Activated B cell treated with CpG ODN at 0.5 μM for 24 hours (primary cell): ENCODE results near the gene AKAP8L. TPM values are rescaled to one million over a fixed set of nuclear protein-coding genes. Genes with fewer than 3 reads are reported as not detected.

ENCODE experiments used
- ATAC-seq: fragments of 200-7000 bp; cut with Tn5 transposase; one replicate; pipeline ENCODE4 v1.10.0; 2021; ENCODE audit warnings: low read depth, mild to moderate bottlenecking, moderate library complexity
- CTCF ChIA-PET: fragments of 350-600 bp; sonication (Branson Sonifier 250); formaldehyde crosslinking; loops from one replicate; lab custom pipeline; 2021; ENCODE audit warnings: antibody characterized with exemption; lab: Charles Lee
- POLR2A ChIA-PET: fragments of 350-600 bp; sonication (Branson Sonifier 250); formaldehyde crosslinking; loops from one replicate; lab custom pipeline; 2021; ENCODE audit warnings: antibody characterized with exemption; lab: Charles Lee
- DNase-seq: peaks from one replicate; pipeline ENCODE4 v3.0.0; 2022
- H3K27ac Mint-ChIP-seq: one replicate; pipeline ENCODE4 v1.8.0; 2020; ENCODE audit warnings: mixed read lengths
- H3K27me3 Mint-ChIP-seq: one replicate; pipeline ENCODE4 v1.8.0; 2021; ENCODE audit warnings: mixed read lengths
- H3K36me3 Mint-ChIP-seq: one replicate; pipeline ENCODE4 v1.8.0; 2021; ENCODE audit warnings: low read depth, mixed read lengths
- H3K4me1 Mint-ChIP-seq: one replicate; pipeline ENCODE4 v1.8.0; 2021; ENCODE audit warnings: mixed read lengths
- H3K4me3 Mint-ChIP-seq: one replicate; pipeline ENCODE4 v1.8.0; 2020; ENCODE audit warnings: mild to moderate bottlenecking, mixed read lengths
- H3K9me3 Mint-ChIP-seq: one replicate; pipeline ENCODE4 v1.8.0; 2020; ENCODE audit warnings: mixed read lengths
- intact Hi-C: fragments of 100-400 bp; cut with micrococcal nuclease; formaldehyde crosslinking; loops from one replicate; pipeline ENCODE4 v1.15.1; 2024
- total RNA-seq: library from RNA; stranded (reverse); gene quantifications from 2 replicates; pipeline ENCODE4 v1.2.3, GENCODE V29; 2022
- TF ChIP-seq, protein P1 (sequence below): fragments of 200-600 bp; IDR thresholded peaks from one replicate; pipeline ENCODE4 v1.8.0; 2022; ENCODE audit warnings: antibody characterized with exemption, mild to moderate bottlenecking

Gene AKAP8L
- total RNA-seq, 1 donor from 2014 or later: 163 TPM

DNA sequence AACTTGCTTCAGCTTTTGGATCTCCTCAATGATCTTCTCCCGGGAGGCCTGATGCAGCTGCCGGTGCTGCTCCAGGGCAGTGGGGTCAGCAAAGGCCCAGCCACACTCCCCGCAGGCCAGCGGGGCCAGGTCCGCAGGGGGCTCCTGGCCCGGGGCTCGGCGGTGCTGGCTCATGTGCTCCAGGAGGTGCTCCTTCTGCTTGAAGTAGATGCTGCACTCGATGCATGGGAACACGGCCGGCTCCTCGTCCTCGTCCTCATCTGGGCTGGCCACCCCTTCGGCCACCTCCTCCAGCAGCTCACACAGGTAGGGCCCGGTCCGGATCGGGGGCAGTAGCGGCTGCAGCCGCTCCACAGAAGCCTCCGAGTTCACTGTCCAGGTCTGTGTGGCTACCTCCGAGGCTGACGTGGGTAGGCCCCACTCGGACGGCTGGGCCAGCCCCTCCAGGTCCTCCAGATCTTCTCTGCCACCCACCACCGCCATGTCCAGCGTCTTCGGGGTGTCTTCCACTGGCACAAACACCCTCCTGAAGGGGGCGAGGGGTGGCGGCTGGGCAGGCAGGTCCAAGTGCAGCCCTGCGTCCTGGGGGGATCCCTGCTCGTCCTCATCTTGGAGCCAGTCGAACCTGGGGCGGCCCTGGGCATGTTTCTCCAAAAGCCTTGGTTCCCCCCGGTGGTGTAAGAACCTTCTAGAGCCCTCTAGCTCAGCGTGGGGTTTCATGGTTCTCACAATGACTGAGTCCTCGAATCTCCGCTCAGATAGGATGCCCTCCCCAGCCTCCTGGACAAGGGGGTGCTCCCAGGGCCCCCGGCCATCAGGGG lies 21.2 kb upstream of the AKAP8L start:
- ATAC-seq (no peak), DNase-seq (no peak)
- Mint-ChIP-seq H3K4me3 (no peak overlapping the region), H3K27me3 (no peaks in the 10 kb centered on the region), H3K9me3 (no peaks in the 10 kb centered on the region), H3K36me3 (no peaks in the 10 kb centered on the region), H3K27ac (no peak overlapping the region), H3K4me1 (no peaks in the 10 kb centered on the region)
- POLR2A ChIA-PET: no interaction called here
- CTCF ChIA-PET: no interaction called here
- TF ChIP-seq, protein P1, sequence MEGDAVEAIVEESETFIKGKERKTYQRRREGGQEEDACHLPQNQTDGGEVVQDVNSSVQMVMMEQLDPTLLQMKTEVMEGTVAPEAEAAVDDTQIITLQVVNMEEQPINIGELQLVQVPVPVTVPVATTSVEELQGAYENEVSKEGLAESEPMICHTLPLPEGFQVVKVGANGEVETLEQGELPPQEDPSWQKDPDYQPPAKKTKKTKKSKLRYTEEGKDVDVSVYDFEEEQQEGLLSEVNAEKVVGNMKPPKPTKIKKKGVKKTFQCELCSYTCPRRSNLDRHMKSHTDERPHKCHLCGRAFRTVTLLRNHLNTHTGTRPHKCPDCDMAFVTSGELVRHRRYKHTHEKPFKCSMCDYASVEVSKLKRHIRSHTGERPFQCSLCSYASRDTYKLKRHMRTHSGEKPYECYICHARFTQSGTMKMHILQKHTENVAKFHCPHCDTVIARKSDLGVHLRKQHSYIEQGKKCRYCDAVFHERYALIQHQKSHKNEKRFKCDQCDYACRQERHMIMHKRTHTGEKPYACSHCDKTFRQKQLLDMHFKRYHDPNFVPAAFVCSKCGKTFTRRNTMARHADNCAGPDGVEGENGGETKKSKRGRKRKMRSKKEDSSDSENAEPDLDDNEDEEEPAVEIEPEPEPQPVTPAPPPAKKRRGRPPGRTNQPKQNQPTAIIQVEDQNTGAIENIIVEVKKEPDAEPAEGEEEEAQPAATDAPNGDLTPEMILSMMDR: no peak
- intact Hi-C loops: no loop called here

DNA sequence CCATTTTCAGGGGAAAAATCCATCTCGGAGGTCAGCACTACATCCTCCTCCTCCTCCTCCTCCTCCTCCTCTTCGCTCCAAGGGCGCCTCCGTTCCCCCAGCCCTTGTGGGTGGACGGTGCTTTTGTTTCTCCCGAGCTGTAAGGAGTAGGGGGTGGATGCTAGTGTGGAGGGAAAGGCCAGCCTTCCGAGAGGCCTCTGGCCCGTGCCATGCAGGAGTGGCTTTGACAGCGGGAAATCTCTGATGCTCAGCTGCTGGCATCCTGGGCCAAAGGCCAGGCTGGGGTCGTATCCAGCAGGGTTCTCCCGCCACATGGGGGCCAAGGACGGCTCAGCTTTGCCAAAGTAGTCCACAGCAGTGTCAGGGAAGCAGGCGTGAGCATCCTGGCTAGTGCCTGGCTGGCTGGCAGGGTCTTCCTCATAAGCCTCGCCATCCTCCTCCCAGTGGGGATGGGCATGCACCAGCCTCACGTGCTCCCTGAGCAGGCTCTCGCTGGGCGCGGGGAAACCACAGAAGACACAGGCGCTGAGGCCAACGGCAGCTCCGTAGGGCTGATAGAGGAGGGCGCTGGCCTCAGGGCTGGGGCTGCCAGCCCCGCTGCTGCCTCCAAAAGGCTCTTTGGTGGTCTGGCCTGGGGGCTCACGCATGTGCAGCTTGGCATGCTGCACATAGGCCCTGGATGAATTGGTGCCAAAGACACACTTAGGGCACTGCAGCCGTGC lies 20.5 kb upstream of the AKAP8L start:
- no peak overlapping the region for H3K4me3 Mint-ChIP-seq
- intact Hi-C loops: no loop called here
- ChIA-PET POLR2A (no interaction called here), CTCF (no interaction called here)
- H3K27ac Mint-ChIP-seq: no peak overlapping the region
- TF ChIP-seq, protein P1: no peak
- no peaks in the 10 kb centered on the region for H3K36me3 Mint-ChIP-seq
- H3K27me3 Mint-ChIP-seq: no peaks in the 10 kb centered on the region
- no peaks in the 10 kb centered on the region for H3K4me1 Mint-ChIP-seq
- DNase-seq: no peak
- no peaks in the 10 kb centered on the region for H3K9me3 Mint-ChIP-seq
- ATAC-seq: no peak

DNA sequence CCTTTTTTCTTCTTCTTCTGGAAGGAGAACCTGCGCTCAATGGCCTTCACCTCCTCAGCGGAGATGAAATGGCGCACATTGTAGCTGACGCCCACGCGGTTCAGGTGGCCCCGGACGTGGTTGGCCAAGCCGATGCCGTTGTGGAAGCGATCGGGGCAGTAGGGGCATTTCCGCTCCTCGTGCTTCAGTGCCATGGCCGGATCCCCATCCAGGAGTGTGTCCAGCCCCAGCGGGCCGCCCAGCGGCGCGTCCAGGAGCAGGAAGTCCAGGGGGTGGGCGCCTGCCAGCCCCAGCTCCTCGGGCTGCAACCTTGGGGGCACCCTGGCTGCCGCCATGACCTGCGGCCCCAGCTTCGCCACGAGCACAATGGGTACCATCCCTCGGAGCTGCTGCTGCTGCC lies 19.8 kb upstream of the AKAP8L start:
- Mint-ChIP-seq H3K27ac (no peak overlapping the region), H3K36me3 (no peaks in the 10 kb centered on the region), H3K4me3 (no peak overlapping the region), H3K27me3 (no peaks in the 10 kb centered on the region), H3K4me1 (peaks cover 1% of the 10 kb centered on the region), H3K9me3 (no peaks in the 10 kb centered on the region)
- ATAC-seq (no peak), DNase-seq (no peak)
- ChIA-PET POLR2A (no interaction called here), CTCF (no interaction called here)
- intact Hi-C loops: no loop called here
- TF ChIP-seq, protein P1: no peak

DNA sequence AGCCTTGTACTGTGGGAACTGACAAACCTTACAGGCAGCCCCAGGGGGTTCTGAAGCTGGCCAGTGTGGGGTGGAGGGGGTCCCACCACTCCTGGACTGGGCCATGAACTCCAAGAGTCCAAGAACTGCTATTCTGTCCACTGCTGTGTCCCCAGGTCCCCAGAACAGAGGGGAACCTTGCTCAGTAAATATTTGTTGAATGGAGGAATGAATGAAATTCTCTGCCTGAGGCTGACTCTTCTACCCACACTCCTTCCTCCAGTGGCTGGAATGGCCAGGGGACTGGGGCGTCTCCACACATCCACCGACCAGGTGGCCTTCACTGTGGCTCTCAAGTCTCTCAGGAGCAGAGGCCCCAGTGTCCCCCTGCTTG lies 19.3 kb upstream of the AKAP8L start:
- H3K9me3 Mint-ChIP-seq: no peaks in the 10 kb centered on the region
- H3K36me3 Mint-ChIP-seq: peaks cover under 1% of the 10 kb centered on the region
- TF ChIP-seq, protein P1: no peak
- H3K4me3 Mint-ChIP-seq: no peak overlapping the region
- intact Hi-C loops: no loop called here
- ATAC-seq (no peak), DNase-seq (no peak)
- H3K4me1 Mint-ChIP-seq: peaks cover 6% of the 10 kb centered on the region
- ChIA-PET CTCF (no interaction called here), POLR2A (no interaction called here)
- no peaks in the 10 kb centered on the region for H3K27me3 Mint-ChIP-seq
- H3K27ac Mint-ChIP-seq: no peak overlapping the region

DNA sequence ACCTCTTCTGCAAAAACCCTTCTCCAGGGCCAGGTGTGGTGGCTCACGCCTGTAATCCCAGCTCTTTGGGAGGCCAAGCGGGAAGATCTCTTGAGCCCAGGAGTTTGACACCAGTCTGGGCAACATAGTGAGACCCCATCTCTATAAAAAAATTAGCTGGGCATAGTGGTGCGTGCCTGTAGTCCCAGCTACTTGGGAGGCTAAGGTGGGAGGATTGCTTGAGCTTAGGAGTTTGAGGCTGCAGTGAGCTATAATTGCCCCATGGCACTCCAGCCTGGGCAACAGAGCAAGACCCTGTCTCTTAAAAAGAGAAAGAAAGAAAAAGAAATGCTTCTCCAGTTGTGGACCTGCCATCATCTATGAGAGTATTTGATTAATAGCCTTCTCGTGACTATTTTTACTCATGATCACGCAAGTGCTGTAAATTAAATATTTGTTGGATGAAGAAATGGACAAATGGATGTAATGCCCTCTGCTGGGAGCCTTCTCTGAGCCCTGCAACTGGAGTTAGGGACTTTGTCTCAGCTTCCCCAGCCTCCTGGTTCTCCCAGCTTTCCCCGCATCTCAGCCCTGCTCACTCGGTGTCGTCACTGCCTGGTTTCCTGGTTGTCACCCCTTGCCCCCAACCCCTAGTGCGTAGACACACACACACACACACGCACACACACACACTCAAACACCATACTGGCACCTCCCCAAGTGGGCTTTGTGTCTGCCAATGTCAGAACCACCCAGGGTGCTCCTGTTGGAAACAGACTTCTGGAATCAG lies 18.8 kb upstream of the AKAP8L start:
- Mint-ChIP-seq H3K4me1 (peaks cover 10% of the 10 kb centered on the region), H3K4me3 (no peak overlapping the region), H3K36me3 (peaks cover 2% of the 10 kb centered on the region), H3K9me3 (no peaks in the 10 kb centered on the region), H3K27ac (no peak overlapping the region), H3K27me3 (no peaks in the 10 kb centered on the region)
- ChIA-PET POLR2A (no interaction called here), CTCF (interaction anchor here (2.6 kb wide), 1 partner anchor 18 kb away, joined by 9 read pairs; the partner anchor contains the start of gene AKAP8L)
- TF ChIP-seq, protein P1: no peak
- ATAC-seq: no peak
- DNase-seq: no peak
- intact Hi-C loops: no loop called here
